Activated CD4-positive, alpha-beta T cell treated with anti-CD3 and anti-CD28 coated beads, Interleukin-2, amount 50 U/mL, for 48 hours (primary cell): ENCODE results near the gene AMBRA1.

Experiments used
- DNase-seq, 2 experiments: peaks; one replicate each; pipeline ENCODE4 v3.0.0-alpha.2; 2020

The AMBRA1 gene

DNA sequence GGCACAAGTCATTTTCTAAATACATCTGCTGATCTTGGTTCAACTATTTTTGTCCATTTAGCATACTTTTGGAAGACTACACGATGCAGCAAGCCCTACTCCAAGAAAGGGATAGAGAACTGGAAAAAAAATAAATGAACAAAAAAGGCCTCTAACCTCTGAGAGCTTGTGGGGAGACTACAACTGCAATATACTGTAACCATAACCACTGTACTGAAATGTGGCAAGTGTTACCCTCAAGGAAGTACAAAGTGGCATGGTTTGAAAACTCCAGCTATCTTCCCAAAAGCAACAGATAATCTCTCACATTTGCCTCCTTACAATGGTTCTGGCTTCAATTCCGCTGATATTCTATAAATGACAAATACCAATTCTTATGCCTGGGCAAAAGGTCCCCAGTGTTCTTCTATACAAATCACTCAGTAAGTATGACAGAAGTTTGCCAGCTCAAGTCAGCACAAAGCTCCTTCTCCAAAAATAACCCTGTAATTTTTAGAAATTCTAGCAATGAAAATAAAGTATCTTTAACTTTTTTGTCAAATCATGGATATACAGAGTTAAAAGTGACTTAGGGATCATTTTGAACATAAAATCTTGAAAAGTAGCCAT is 22.9 kb downstream of the AMBRA1 start:
- DNase-seq = no peak

DNA sequence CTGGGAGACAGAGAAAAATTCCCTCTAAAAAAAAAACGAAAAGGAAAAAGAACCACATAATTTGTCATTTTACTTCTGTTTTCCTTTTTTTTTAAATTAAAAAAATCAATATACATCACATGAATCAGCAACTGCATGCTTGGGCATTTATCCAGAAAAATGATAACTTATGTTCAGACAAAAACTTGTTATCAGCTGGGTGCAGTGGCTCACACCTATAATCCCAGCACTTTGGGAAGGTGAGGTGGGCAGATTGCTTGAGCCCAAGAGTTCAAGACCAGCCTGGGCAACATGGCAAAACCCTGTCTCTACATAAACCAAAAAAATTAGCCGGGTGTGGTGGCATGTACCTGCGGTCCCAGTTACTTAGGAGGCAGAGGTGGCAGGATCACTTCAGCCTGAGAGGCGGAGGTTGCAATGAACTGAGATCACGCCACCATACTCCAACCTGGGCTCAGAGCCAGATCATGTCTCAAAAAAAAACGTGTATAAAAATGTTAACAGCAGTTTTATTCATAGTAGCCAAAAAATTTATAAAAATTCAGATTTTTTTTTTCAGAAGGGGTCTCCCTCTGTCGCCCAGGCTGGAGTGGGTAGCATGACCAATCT is 28.5 kb downstream of the AMBRA1 start:
- DNase-seq = no peak

GRCh38 chr11:46564459-46564858 is 29.4 kb downstream of the AMBRA1 start:
- DNase-seq = no peak

DNA sequence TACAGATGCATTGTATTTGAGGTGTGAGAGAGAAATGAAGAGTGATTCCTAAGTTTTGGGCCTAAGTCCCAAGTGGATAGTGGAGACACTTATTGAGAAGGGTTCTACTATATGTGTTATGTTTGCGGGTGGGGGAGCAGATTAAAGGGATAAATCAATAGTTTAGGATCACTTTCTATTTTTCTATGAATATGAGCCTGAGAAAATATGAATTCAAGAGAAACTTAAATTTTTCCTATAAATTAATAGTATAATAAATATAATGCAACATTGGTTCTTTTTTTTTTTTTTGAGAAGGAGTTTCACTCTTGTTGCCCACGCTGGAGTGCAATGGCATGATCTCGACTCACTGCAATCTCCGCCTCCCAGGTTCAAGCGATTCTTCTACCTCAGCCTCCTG is 31.3 kb downstream of the AMBRA1 start:
- DNase-seq = no peak

GRCh38 chr11:46560300-46560991 is 33.4 kb downstream of the AMBRA1 start:
- DNase-seq = no peak

DNA sequence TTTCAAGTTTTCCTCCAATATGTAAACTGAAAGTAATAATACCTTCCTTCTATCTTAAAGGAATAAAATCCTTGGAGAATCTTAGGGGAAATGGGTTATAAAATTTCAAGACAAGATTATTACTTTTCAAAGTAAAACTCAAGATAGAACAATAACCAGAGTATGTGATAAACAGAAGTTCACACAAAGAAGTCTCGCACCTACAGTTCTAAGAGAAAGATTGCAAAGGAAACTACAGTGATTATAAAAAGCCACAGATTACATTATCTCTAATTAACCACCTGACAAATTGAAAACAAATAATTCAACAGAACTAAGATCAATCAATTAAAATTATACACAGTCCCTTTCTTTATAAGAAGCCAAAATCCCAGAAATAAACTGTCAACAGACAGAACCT is 34.0 kb downstream of the AMBRA1 start:
- DNase-seq = no peak

DNA sequence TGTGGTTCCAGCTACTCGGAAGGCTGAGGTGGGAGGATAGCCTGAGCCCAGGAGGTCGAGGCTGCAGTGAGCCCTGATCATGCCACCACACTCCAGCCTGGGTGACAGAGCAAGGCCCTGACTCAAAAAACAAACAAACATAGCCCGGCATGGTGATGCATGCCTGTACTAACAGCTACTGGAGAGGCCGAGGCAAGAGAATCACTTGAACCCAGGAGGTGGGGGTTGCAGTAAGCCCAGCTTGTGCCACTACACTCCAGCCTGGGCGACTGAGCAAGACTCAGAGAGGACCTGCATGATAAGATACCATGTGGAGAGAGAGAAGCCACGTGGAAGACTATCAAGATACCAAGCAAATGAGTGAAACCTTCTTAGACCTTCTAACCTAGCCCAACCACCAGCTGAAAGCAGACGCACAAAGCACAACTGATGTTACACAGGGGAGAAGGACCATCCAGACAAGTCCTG is 36.1 kb downstream of the AMBRA1 start:
- no peak for DNase-seq

DNA sequence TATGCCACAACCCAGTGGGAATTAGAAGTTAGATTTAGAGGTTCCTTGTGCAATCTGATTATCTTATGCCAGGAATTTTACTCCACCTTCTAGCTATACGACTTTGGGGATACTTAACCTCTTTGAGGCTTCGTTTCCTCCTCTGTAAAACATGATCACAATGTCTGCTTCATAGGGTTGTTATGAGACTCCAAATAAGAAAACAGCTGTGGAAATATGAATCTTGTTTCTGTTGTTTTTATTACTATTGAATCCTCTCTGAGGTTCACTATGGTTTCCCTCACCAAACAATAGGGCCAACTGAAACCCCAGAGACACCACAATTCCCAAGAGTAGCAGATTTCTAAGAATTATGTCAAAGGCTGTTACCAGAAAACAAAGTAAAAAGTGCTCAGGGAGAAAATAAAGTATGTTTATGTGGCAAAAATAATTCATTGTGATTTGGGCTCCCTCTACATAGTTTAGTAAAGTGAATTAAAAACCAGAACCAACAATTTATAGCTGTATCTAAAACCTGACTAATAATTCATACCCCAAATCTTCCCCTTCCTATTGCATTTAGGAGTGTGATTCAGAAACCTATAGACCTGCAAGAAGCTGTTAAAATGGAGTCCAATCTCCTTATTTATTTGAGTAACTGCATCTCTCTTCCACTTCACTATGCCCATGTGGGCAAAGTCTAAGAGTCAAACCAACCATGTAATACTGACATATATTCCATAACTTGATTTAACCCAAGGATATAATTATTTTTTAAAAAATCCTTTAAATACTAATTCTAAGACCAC is 38.4 kb downstream of the AMBRA1 start:
- no peak for DNase-seq

DNA sequence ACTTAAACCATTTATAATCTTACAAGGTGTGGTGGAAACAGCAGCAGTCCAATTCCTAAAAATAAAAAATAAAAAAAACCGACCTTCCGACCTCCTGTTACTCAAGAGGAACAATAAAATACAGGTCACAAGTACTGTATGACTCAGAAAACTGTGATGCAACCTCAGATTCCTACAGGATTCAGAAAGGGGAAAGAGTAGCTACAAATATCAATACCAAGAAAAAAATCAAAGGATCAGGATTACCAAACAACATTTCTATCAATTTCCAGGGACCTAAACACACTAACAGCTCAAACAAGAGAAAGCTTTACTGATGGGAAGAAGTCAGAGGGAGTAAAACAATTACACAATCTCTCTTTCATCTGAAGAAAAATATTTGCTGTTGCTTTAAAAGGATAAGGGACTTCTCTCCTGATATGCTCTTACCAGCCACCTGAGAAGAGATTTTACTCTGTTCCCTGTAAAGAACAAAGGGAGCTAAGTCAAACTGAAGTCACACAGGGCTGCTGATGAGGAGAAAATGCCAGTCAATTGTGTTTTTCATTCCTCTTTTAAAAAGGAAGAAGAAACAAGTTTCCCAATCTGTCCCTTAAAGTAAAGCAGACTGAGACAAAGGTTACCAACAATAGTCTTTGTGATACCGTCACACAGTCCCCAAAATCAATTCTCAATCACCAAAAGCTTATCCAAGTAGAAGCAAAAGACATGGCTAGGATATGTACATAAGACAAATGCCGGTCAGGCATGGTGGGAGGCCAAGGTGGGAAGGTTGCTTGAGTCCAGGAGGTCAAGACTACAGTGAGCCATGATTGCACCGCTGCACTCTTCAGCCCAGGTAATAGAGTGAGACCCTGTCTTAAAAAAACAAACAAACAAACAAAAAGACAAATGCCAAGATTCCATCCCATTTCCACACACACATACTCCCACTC is 39.3 kb downstream of the AMBRA1 start:
- DNase-seq = no peak

DNA sequence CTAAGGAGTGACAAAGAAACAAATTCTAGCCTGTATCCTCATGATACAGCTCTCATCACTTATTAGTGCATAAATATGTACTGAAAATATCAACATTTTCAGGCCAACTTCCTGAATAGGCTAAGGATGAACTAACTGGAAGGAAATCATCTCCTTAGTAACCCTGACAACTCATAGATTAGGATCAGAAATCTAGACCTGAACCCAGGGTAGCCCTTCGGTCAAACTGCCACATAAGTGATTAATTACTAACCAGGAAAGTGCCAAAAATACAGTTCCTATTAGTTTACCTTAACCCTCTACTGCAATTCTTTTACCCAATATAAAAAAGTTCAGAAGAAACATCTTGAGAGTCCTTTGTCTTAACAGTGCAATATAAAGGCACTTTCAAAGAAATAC is 40.0 kb downstream of the AMBRA1 start:
- no peak for DNase-seq

GRCh38 chr11:46551261-46551660 is 42.6 kb downstream of the AMBRA1 start:
- DNase-seq = no peak

GRCh38 chr11:46547579-46547978 is 46.2 kb downstream of the AMBRA1 start:
- DNase-seq = no peak

- DNase-seq = no peak
Observed at GRCh38 chr11:46543564-46543963, 50.3 kb downstream of the AMBRA1 start.

GRCh38 chr11:46541593-46542371 is 52.0 kb downstream of the AMBRA1 start:
- no peak for DNase-seq

- DNase-seq = no peak
Observed at GRCh38 chr11:46540807-46541206, 53.0 kb downstream of the AMBRA1 start.

- peak; percentile 61 to 67 for DNase-seq
Observed at GRCh38 chr11:46537537-46538295, 56.1 kb downstream of the AMBRA1 start.

- DNase-seq = no peak
Observed at GRCh38 chr11:46537121-46537520, 56.7 kb downstream of the AMBRA1 start.

GRCh38 chr11:46535688-46536087 is 58.1 kb downstream of the AMBRA1 start:
- no peak for DNase-seq

GRCh38 chr11:46534711-46535110 is 59.1 kb downstream of the AMBRA1 start:
- DNase-seq = no peak

GRCh38 chr11:46533396-46534100 is 60.3 kb downstream of the AMBRA1 start:
- no peak for DNase-seq
